ENCODE data around the gene ZDHHC6. TPM values are rescaled to one million over a fixed set of nuclear protein-coding genes. Genes with fewer than 3 reads are reported as not detected.
A peak's percentile ranks its signal among the peaks of the same experiment; 100 is the strongest.

The ZDHHC6 gene
- total RNA-seq, 1 donor from 2014 or later: 44.5 TPM

DNA sequence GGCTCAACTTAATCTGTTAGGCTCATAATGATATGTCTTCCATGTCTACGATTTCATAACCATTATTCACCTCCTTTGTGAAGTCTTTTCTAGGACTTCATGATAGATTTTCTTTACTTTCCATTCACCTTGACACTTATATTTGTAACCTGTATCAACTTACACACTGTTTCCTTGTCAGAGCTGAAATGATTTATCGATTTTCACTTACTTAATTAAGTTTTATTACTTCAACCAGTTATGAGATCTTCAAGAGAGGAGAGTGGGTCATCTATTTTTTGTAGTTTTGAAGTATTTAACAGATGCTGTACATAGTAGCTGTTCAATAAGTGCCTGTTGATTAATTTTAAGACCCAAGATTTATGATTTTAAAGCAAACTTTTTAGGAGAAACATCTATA lies 37.7 kb upstream of the ZDHHC6 start:
- no peak overlapping the region for H3K27ac Mint-ChIP-seq
- no peak for DNase-seq
- intact Hi-C loops (cut with micrococcal nuclease): no loop called here
- TF ChIP-seq, protein P1, sequence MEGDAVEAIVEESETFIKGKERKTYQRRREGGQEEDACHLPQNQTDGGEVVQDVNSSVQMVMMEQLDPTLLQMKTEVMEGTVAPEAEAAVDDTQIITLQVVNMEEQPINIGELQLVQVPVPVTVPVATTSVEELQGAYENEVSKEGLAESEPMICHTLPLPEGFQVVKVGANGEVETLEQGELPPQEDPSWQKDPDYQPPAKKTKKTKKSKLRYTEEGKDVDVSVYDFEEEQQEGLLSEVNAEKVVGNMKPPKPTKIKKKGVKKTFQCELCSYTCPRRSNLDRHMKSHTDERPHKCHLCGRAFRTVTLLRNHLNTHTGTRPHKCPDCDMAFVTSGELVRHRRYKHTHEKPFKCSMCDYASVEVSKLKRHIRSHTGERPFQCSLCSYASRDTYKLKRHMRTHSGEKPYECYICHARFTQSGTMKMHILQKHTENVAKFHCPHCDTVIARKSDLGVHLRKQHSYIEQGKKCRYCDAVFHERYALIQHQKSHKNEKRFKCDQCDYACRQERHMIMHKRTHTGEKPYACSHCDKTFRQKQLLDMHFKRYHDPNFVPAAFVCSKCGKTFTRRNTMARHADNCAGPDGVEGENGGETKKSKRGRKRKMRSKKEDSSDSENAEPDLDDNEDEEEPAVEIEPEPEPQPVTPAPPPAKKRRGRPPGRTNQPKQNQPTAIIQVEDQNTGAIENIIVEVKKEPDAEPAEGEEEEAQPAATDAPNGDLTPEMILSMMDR (IDR thresholded peaks at IDR 0.05): no peak
- no peaks in the 10 kb centered on the region for H3K27me3 Mint-ChIP-seq
- peaks cover 12% of the 10 kb centered on the region for H3K36me3 Mint-ChIP-seq (ENCODE audit: low read depth)
- no peak overlapping the region for H3K4me3 Mint-ChIP-seq
- H3K9me3 Mint-ChIP-seq: no peaks in the 10 kb centered on the region
- ChIA-PET POLR2A (no interaction called here), CTCF (no interaction called here)
- no peak for ATAC-seq (ENCODE audit: low read depth)
- H3K4me1 Mint-ChIP-seq: no peaks in the 10 kb centered on the region

DNA sequence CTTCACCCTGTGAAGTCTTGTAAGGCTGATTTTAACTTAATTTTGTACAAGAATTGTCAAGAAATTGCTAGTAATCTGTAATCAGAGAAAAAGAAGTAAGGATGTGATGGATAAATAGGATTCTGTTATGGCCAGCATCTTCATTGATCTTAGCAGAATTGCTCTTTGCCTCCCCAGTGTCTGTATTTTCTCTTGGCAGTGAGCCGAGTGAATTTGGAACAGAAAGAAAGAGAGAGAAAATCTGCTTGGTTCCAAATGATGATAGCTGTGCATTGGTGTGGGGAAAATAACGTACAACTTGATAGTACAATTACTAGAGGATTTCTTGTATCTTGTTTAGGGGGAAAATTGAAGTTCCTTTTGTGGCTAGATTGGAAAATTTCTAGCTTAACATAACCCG lies 34.9 kb upstream of the ZDHHC6 start:
- TF ChIP-seq, protein P1 (IDR thresholded peaks at IDR 0.05): no peak
- Mint-ChIP-seq H3K27me3 (no peaks in the 10 kb centered on the region), H3K4me1 (no peaks in the 10 kb centered on the region), H3K27ac (no peak overlapping the region), H3K9me3 (no peaks in the 10 kb centered on the region), H3K36me3 (ENCODE audit: low read depth) (peaks cover 17% of the 10 kb centered on the region), H3K4me3 (no peak overlapping the region)
- ATAC-seq (ENCODE audit: low read depth) (no peak), DNase-seq (no peak)
- intact Hi-C loops (cut with micrococcal nuclease): no loop called here
- ChIA-PET POLR2A (no interaction called here), CTCF (interaction anchor here (2.2 kb wide), 1 partner anchor 10 kb away, joined by 12 read pairs; no protein-coding TSS in a partner anchor)

DNA sequence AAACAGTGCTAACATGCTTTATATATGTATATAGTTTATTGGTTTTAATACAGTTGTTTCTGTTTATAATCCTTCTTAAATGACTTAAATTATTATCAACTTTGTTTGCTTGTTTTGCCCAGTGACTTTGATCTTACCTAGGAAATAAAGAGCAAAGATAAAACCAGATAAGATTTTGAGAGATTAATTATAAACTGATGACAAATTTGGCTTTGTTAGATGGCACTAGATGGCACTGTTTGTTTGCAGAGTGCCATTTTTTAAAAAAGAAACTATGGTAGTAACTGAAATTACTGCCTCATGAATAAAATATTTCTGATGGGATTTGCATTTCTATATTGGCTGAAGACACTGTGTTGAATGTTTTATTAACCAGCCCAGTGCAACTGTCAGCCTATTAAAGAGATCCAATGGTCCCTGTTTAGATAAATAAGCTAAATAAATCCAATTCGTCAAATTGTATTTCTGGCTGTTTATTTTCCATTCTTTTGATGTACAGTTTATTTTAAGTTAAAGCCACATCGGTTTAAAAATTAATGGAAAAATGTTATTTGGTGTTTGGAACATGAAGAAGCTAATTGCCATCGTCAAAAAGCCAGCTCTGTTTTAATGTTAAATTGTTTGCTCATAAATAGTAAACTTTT lies 29.0 kb upstream of the ZDHHC6 start:
- TF ChIP-seq, protein P1 (IDR thresholded peaks at IDR 0.05): no peak
- H3K27ac Mint-ChIP-seq: no peak overlapping the region
- peaks cover 4% of the 10 kb centered on the region for H3K4me1 Mint-ChIP-seq
- H3K27me3 Mint-ChIP-seq: no peaks in the 10 kb centered on the region
- CTCF ChIA-PET: interaction anchor here (0.7 to 2.2 kb wide), 3 partner anchors 11 to 1045 kb away, joined by 3 to 11 read pairs (median 5); no protein-coding TSS in a partner anchor
- H3K4me3 Mint-ChIP-seq: no peak overlapping the region
- intact Hi-C loops (cut with micrococcal nuclease): loop anchor here (2.0 to 10.0 kb wide), 2 partner anchors 649 to 1045 kb away; no protein-coding TSS in a partner anchor
- POLR2A ChIA-PET: no interaction called here
- H3K9me3 Mint-ChIP-seq: no peaks in the 10 kb centered on the region
- peaks cover 9% of the 10 kb centered on the region for H3K36me3 Mint-ChIP-seq (ENCODE audit: low read depth)
- no peak for DNase-seq
- no peak for ATAC-seq (ENCODE audit: low read depth)

DNA sequence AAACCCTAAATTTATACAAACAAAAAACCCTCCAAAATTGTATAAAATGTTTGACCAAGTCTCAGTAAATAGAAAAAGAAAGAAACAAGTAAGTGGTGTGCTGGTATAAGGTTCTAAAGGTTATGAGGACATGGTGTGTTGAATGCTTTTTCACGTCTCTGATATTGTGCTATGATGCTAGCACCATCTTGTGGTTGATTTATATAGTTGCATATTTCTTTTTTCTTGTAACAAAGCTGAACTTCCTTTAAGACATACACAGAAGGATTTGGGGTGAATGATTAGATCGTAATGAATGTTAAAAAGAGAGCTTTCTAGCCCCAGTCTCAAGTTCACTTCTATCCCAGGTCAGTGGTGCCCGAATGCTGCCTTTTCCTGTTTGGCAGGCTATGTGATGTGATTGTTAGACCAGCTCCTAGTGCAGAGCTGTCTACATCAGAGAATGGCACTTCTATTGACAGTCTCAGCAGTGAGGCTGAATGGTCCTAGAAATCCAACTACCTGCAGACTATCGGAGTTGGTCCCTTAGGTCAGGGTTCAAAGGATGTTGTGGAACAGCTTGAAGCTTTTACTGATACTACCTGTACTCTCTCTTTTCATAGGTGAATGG lies 25.3 kb upstream of the ZDHHC6 start:
- intact Hi-C loops (cut with micrococcal nuclease): loop anchor here (1.0 to 10.0 kb wide), 7 partner anchors 25 to 1091 kb away; partner anchors contain the start of genes VTI1A and ZDHHC6
- Mint-ChIP-seq H3K27ac (no peak overlapping the region), H3K4me1 (peaks cover 4% of the 10 kb centered on the region), H3K36me3 (ENCODE audit: low read depth) (peaks cover 14% of the 10 kb centered on the region), H3K4me3 (no peak overlapping the region), H3K9me3 (no peaks in the 10 kb centered on the region), H3K27me3 (no peaks in the 10 kb centered on the region)
- peak; percentile 52 for ATAC-seq (ENCODE audit: low read depth)
- no peak for DNase-seq
- TF ChIP-seq, protein P1 (IDR thresholded peaks at IDR 0.05): peak; percentile 63
- POLR2A ChIA-PET: interaction anchor here (1.1 kb wide), 1 partner anchor 25 kb away, joined by 4 read pairs; the partner anchor contains the start of genes VTI1A and ZDHHC6
- CTCF ChIA-PET: interaction anchor here (0.7 to 3.9 kb wide), 17 partner anchors 9 to 1190 kb away, joined by 3 to 18 read pairs (median 4); partner anchors contain the start of genes VTI1A and ZDHHC6

DNA sequence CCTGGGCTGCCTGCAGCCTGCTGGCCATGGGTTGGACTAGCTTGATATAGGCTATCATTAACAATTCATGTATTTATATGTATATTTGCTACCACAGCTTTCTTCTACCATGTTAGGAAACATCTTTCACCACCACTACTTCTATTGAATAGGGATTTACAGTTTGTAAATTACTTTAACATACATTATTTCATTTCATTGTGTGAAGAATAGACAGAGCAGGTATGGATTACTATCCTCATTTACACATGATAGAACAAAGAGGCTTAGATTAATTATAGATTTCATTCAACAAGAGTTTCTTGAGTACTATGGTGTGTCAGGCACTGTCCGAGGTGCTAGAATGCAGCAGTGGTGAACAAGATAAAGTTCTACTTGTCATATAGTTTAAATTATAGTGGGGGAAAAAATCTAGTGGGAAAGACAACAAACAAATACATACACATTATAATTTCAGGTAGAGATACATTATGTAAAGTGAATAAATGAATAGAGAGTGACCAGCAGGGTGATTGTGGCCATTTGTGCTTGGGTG lies 20.9 kb upstream of the ZDHHC6 start:
- DNase-seq (no peak), ATAC-seq (ENCODE audit: low read depth) (no peak)
- POLR2A ChIA-PET: no interaction called here
- Mint-ChIP-seq H3K36me3 (ENCODE audit: low read depth) (peaks cover 44% of the 10 kb centered on the region), H3K9me3 (no peaks in the 10 kb centered on the region), H3K27ac (no peak overlapping the region), H3K4me1 (peaks cover 14% of the 10 kb centered on the region), H3K27me3 (no peaks in the 10 kb centered on the region), H3K4me3 (no peak overlapping the region)
- TF ChIP-seq, protein P1 (IDR thresholded peaks at IDR 0.05): no peak
- intact Hi-C loops (cut with micrococcal nuclease): no loop called here
- CTCF ChIA-PET: no interaction called here

Data from activated B cell treated with CpG ODN at 0.5 μM for 24 hours (primary cell).